ENCODE data around the gene P2RX2.

The P2RX2 gene

GRCh38 chr12:132620899-132621656 lies 2.5 kb downstream of the P2RX2 start:
- DNase-seq = no peak

DNA sequence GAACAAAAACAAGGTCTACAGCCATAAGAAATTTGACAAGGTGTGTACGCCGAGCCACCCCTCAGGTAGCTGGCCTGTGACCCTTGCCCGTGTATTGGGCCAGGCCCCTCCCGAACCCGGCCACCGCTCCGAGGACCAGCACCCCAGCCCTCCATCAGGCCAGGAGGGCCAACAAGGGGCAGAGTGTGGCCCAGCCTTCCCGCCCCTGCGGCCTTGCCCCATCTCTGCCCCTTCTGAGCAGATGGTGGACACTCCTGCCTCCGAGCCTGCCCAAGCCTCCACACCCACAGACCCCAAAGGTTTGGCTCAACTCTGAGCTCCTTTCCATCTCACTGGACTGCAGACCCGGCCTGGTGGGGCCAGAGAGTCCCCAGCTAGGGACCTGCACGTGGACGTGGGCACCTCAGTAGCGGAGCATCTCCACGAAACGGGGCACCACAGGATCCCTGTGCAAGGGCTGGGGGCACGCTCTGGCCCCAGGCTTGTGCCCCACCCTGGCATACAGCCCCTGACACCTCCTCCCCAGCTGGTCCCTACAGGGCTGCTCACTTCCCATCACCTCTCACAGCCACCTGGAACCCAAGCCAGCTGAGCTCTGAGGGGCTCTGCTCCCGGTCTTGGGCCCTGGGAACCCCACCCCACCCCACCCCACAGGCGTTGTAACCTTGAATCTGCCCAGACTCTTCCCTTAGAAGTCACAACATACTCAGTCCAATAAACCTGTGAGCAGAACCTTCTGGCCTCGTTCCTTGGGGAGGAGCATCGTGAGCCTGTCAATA lies 3.3 kb downstream of the P2RX2 start:
- DNase-seq = no peak

- peak in 2 of 3 donors; percentile 31 to 46 for DNase-seq
Measured at GRCh38 chr12:132622437-132623071, 4.0 kb downstream of the P2RX2 start.

DNA sequence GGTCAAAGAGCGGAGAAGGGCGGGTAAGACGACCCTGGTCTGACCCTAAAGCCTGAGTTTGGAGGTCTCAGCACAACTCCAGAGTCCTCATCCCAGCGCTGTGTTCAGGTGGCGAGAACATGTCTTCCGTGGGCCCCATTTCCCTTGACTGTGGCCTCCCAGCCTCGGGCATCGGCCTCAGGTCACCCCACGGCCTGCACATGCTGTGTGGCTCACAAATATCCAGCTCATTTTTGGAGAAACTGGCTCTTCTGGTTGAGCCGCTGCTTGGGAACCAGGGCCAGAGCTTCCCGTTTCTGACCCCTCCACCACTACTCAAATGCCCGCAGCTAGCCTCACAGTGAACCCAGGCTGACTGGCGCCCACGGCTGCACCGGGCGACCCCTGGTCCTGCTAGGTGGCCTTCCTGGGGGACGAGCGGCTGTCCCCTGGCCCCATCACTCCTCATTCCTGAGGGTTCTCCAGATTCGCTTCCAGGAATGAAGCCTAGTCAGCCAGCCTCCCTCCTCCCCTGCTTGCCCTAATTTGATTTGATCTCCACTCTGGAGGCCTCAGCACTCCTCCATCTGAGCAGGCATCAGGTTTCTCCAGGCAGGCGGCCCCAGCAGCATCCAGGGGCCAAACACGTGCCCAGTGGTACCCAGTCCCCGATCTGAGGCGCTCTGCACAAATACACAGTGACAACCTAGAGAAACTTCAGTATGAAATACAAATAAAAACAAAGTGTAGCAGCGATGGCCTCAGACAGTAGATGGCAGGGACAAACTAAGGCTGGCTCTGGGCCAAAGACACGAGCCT lies 4.7 kb downstream of the P2RX2 start:
- no peak for DNase-seq

DNA sequence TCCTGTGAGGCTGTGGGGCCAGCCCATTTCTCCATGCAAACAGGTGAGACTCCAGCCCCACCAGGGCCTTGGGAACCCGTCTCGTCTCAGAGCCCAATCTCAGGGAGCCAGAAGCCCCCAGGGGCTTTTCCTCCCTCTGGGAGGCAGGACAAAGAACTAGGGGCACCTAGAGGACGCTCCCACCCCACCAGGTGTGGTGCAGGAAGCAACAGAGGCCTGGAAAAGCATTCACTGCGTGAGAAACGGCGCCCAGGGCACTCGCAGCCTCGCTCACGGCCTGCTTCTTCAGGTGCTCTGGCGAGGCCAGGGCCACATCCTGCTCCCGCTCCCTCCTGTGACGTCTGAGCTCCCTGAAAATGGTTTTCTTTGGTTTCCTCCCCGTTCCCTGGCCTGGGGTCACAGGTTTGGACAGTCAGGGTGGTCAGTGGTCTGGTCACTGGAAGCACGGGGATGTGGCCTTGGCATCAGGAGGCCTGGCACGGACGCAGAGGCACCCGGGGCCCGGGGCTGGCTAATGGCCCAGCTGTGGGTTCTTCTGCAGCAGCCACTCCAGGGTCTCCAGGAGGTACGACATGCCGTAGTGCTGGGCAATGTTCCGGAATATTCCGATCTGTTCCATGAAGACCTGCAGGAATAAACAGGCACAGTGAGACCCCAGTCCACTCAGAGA lies 5.7 kb downstream of the P2RX2 start:
- DNase-seq = no peak

- no peak for DNase-seq
Measured at GRCh38 chr12:132624910-132625630, 6.5 kb downstream of the P2RX2 start.

- no peak for DNase-seq
Measured at GRCh38 chr12:132625731-132626430, 7.3 kb downstream of the P2RX2 start.

- no peak for DNase-seq
Measured at GRCh38 chr12:132629330-132629729, 10.8 kb downstream of the P2RX2 start.

DNA sequence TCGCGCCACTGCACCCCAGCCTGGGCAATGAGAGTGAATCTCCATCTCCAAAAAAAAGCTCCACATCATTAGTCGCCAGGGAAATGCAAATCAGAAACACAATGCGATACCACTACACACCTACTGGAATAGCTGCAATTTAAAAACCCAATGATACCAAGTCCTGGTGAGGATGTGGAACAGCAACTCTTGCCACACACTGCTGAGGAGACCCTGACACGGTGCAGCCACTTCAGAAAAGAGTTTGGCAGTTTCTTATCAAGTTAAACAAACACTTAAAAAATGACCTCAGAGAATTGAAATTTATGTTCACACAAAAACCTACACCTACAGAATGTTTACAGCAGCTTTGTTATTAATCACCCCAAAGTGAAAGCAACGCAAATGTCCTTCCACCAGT lies 12.1 kb downstream of the P2RX2 start:
- DNase-seq = no peak

DNA sequence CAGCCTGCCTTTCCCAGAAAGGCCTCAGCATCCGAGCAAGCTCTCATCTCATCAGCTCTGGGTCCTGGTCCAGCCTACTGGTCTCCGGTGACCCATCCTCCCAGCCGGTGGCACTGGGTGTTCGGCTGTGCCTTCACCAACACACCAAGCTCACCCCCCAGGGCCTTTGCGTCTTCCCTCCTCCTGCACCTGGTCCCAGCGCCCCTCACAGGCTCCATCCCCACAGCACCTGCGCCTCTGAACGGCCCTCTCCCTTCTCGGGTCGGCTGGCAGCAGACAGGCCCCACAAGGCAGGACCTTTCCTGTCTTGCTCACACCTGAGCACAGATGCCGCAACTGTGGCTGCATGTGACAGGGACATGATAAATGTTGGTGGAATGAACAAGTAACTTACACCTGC lies 13.1 kb downstream of the P2RX2 start:
- DNase-seq = no peak

- DNase-seq = no peak
Measured at GRCh38 chr12:132632521-132633228, 14.1 kb downstream of the P2RX2 start.

GRCh38 chr12:132633398-132633797 lies 14.8 kb downstream of the P2RX2 start:
- no peak for DNase-seq

DNA sequence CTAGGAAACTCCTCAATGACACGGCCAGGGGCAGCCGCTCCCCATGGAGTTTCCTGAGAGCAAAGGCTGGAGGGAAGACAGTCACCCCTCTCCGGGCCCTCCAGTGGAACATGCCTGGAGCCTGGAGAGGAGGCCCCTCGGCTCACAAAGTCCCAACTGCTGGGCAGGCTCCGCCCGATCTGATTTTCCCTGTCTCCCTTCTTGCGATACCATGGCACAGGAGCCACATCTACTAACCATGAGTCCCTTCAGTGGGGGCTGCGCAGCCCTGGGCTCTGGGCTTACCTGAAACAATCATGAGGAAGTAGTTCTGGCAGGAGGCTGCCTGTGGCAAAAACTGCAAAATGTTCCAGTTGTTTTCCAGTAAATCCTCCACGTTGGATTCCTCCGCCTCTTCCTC lies 15.3 kb downstream of the P2RX2 start:
- no peak for DNase-seq

DNA sequence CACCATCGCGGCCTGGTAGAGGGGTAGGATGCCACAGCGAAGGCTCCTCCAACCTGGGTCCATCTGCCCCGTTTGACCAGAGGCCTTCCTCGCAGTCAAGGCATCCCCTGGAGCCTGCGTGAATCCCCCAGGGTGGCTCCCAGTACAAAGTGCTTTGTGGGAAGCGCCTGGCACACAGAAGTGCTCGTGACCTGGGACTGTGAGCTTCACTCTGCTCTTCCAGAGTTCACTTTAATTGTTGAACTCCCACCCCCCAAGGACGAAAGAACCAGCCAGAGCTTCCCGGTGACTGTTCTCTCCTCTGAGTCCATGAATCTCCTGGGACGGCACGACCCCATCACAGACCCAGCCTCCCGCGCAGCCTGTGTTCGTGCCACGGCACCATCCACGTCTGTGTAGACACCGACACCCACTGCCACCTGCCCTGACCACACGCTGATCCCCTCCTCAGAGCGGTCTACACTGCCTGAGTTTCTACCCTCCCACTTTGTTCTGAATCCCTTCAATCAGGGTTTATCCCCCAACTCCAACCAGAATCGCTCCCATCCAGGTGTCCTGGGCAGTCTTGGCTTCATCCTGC lies 15.9 kb downstream of the P2RX2 start:
- no peak for DNase-seq

DNA sequence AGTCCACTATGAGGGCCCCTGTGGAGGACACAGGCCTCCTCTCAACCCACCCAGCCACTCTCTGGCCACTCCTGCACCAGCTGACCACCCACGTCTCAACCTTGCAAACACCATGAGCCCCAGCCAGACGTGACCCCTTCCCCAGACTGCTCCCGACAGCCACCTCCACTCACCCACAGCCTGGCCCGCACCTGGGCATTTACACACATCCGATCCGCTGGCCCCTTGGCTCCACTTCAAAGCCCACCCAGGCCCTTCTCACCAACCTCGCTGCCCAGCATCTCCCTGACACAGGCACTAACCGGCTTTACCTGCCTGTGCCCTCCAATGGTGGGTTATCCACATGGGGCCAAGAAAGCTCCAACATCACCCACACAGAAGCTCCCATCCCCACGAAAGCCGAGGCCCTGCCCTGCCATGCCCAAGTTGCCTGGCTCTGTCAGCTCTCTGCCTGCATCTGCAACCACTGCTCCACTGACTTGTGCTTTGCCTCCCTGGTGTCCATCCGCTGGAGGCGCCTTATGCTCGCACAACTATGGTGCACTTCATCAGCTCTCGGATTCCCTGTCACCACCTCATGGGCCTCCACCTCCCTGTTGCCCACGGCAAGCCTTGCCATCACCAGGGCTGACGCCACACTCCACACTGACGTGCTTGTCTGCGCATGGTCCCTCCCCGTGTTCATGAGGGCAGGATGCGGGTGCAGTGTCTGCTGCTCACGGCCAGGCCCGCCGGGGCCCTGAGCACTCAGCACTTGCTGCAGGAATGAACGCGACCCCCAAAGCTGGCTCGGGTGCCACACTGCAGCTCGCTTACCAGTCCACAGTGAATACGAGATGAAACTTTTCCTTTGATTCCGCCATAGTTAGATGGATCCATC lies 16.7 kb downstream of the P2RX2 start:
- DNase-seq = no peak

GRCh38 chr12:132637811-132638210 lies 19.2 kb downstream of the P2RX2 start:
- no peak for DNase-seq

- DNase-seq = peak; percentile 29 to 46 (median 43)
Measured at GRCh38 chr12:132638541-132639408, 20.2 kb downstream of the P2RX2 start.

- DNase-seq = no peak
Measured at GRCh38 chr12:132639956-132640520, 21.5 kb downstream of the P2RX2 start.
